ENCODE results near the gene DDA1.
A peak's percentile ranks its signal among the peaks of the same experiment; 100 is the strongest.
"Not testable (repeated sequence)": the region's sequence is repeated elsewhere in the genome, so short reads cannot be mapped to it uniquely, and the experiment has no call there.

Gene DDA1

GRCh38 chr19:17274892-17275291 lies 34.5 kb upstream of the DDA1 start:
- 91% methylated on average over 3 of the region's 3 CpGs for whole genome bisulfite sequencing
- not testable (repeated sequence) for H3K27ac ChIP-seq (ENCODE audit: low read depth, low read length); H3K9me3 ChIP-seq (ENCODE audit: insufficient read depth, low read depth, low read length); H3K9ac ChIP-seq (ENCODE audit: low read depth, low read length); H3K27me3 ChIP-seq (ENCODE audit: insufficient read depth, low read length); H3K4me3 ChIP-seq (ENCODE audit: low read length); H3K4me1 ChIP-seq (ENCODE audit: insufficient read depth, low read length)
- H3K36me3 ChIP-seq (ENCODE audit: insufficient read depth, low read length): peaks cover 79% of the 10 kb centered on the region

GRCh38 chr19:17275441-17276175 lies 33.8 kb upstream of the DDA1 start:
- WGBS: 97% methylated on average over 19 of the region's 19 CpGs
- Histone ChIP-seq H3K27ac (ENCODE audit: low read depth, low read length) (no peak overlapping the region), H3K9me3 (ENCODE audit: insufficient read depth, low read depth, low read length) (no peaks in the 10 kb centered on the region), H3K4me3 (ENCODE audit: low read length) (no peak overlapping the region), H3K27me3 (ENCODE audit: insufficient read depth, low read length) (no peaks in the 10 kb centered on the region), H3K36me3 (ENCODE audit: insufficient read depth, low read length) (peaks cover 74% of the 10 kb centered on the region), H3K9ac (ENCODE audit: low read depth, low read length) (no peak overlapping the region), H3K4me1 (ENCODE audit: insufficient read depth, low read length) (no peaks in the 10 kb centered on the region)

GRCh38 chr19:17279436-17279835 lies 29.9 kb upstream of the DDA1 start:
- Histone ChIP-seq H3K27me3 (ENCODE audit: insufficient read depth, low read length) (peaks cover 18% of the 10 kb centered on the region), H3K27ac (ENCODE audit: low read depth, low read length) (no peak overlapping the region), H3K36me3 (ENCODE audit: insufficient read depth, low read length) (peaks cover 49% of the 10 kb centered on the region), H3K4me3 (ENCODE audit: low read length) (no peak overlapping the region), H3K9me3 (ENCODE audit: insufficient read depth, low read depth, low read length) (no peaks in the 10 kb centered on the region), H3K4me1 (ENCODE audit: insufficient read depth, low read length) (no peaks in the 10 kb centered on the region), H3K9ac (ENCODE audit: low read depth, low read length) (no peak overlapping the region)
- WGBS: 87% methylated on average over 3 of the region's 3 CpGs

GRCh38 chr19:17281391-17282304 lies 27.7 kb upstream of the DDA1 start, which contains the start of gene ANKLE1:
Gene ANKLE1, plus strand, starts transcription at chr19:17281901. Its CDS starts 20 bp downstream, at chr19:17281921.
- no peak within 1 kb of the TSS for H3K27ac ChIP-seq (ENCODE audit: low read depth, low read length)
- H3K9ac ChIP-seq (ENCODE audit: low read depth, low read length): 0 out of 2 replicates have a peak within 1 kb of the TSS, but pooled peaks have one; percentile 35
- WGBS: 48% methylated on average over 75 of the region's 75 CpGs

GRCh38 chr19:17282488-17283125 lies 26.8 kb upstream of the DDA1 start:
- H3K4me3 ChIP-seq (ENCODE audit: low read length): peak overlapping the region; percentile 48
- WGBS: 14% methylated on average over 45 of the region's 45 CpGs
- no peaks in the 10 kb centered on the region for H3K4me1 ChIP-seq (ENCODE audit: insufficient read depth, low read length)
- H3K9ac ChIP-seq (ENCODE audit: low read depth, low read length): 0 out of 2 replicates have a peak overlapping the region, but pooled peaks have one; percentile 35
- H3K27me3 ChIP-seq (ENCODE audit: insufficient read depth, low read length): peaks cover 18% of the 10 kb centered on the region
- no peaks in the 10 kb centered on the region for H3K9me3 ChIP-seq (ENCODE audit: insufficient read depth, low read depth, low read length)
- peaks cover 23% of the 10 kb centered on the region for H3K36me3 ChIP-seq (ENCODE audit: insufficient read depth, low read length)
- H3K27ac ChIP-seq (ENCODE audit: low read depth, low read length): no peak overlapping the region

More at GRCh38 chr19:17281391-17282304, 27.7 kb upstream of the DDA1 start, which contains the start of gene ANKLE1:
- Histone ChIP-seq H3K4me1 (ENCODE audit: insufficient read depth, low read length) (no peaks in the 10 kb centered on the region), H3K36me3 (ENCODE audit: insufficient read depth, low read length) (peaks cover 32% of the 10 kb centered on the region), H3K27me3 (ENCODE audit: insufficient read depth, low read length) (peaks cover 18% of the 10 kb centered on the region), H3K4me3 (ENCODE audit: low read length) (peak within 1 kb of the TSS; percentile 48), H3K9me3 (ENCODE audit: insufficient read depth, low read depth, low read length) (no peaks in the 10 kb centered on the region)

GRCh38 chr19:17283504-17283996 lies 25.8 kb upstream of the DDA1 start:
- Histone ChIP-seq H3K4me3 (ENCODE audit: low read length) (no peak overlapping the region), H3K27ac (ENCODE audit: low read depth, low read length) (no peak overlapping the region), H3K4me1 (ENCODE audit: insufficient read depth, low read length) (no peaks in the 10 kb centered on the region), H3K36me3 (ENCODE audit: insufficient read depth, low read length) (peaks cover 18% of the 10 kb centered on the region), H3K27me3 (ENCODE audit: insufficient read depth, low read length) (peaks cover 18% of the 10 kb centered on the region), H3K9me3 (ENCODE audit: insufficient read depth, low read depth, low read length) (no peaks in the 10 kb centered on the region), H3K9ac (ENCODE audit: low read depth, low read length) (no peak overlapping the region)
- 91% methylated on average over 7 of the region's 7 CpGs for WGBS

- no peak overlapping the region for H3K4me3 ChIP-seq (ENCODE audit: low read length)
- H3K9me3 ChIP-seq (ENCODE audit: insufficient read depth, low read depth, low read length): no peaks in the 10 kb centered on the region
- WGBS: 92% methylated on average over 18 of the region's 18 CpGs
These were observed 23.8 kb upstream of the DDA1 start for GRCh38 chr19:17285415-17286135.

GRCh38 chr19:17286263-17286662 lies 23.1 kb upstream of the DDA1 start:
- H3K4me1 ChIP-seq (ENCODE audit: insufficient read depth, low read length): no peaks in the 10 kb centered on the region
- peaks cover 13% of the 10 kb centered on the region for H3K27me3 ChIP-seq (ENCODE audit: insufficient read depth, low read length)
- peaks cover 8% of the 10 kb centered on the region; the same call in 1 of the 2 replicates for H3K36me3 ChIP-seq (ENCODE audit: insufficient read depth, low read length)
- no peak overlapping the region for H3K9ac ChIP-seq (ENCODE audit: low read depth, low read length)
- 94% methylated on average over 11 of the region's 11 CpGs for WGBS
- H3K9me3 ChIP-seq (ENCODE audit: insufficient read depth, low read depth, low read length): no peaks in the 10 kb centered on the region
- H3K27ac ChIP-seq (ENCODE audit: low read depth, low read length): no peak overlapping the region
- H3K4me3 ChIP-seq (ENCODE audit: low read length): no peak overlapping the region

More at GRCh38 chr19:17285415-17286135, 23.8 kb upstream of the DDA1 start:
- H3K36me3 ChIP-seq (ENCODE audit: insufficient read depth, low read length): peaks cover 8% of the 10 kb centered on the region; the same call in 1 of the 2 replicates
- H3K9ac ChIP-seq (ENCODE audit: low read depth, low read length): no peak overlapping the region
- H3K27me3 ChIP-seq (ENCODE audit: insufficient read depth, low read length): peaks cover 18% of the 10 kb centered on the region
- H3K27ac ChIP-seq (ENCODE audit: low read depth, low read length): no peak overlapping the region
- no peaks in the 10 kb centered on the region for H3K4me1 ChIP-seq (ENCODE audit: insufficient read depth, low read length)

GRCh38 chr19:17286752-17287151 lies 22.6 kb upstream of the DDA1 start:
- H3K9ac ChIP-seq (ENCODE audit: low read depth, low read length): no peak overlapping the region
- H3K27ac ChIP-seq (ENCODE audit: low read depth, low read length): no peak overlapping the region
- no peaks in the 10 kb centered on the region for H3K9me3 ChIP-seq (ENCODE audit: insufficient read depth, low read depth, low read length)
- H3K4me3 ChIP-seq (ENCODE audit: low read length): no peak overlapping the region
- WGBS: 93% methylated on average over 9 of the region's 9 CpGs
- peaks cover 8% of the 10 kb centered on the region for H3K27me3 ChIP-seq (ENCODE audit: insufficient read depth, low read length)
- H3K36me3 ChIP-seq (ENCODE audit: insufficient read depth, low read length): peaks cover 8% of the 10 kb centered on the region; the same call in 1 of the 2 replicates
- no peaks in the 10 kb centered on the region for H3K4me1 ChIP-seq (ENCODE audit: insufficient read depth, low read length)

GRCh38 chr19:17289489-17289888 lies 19.9 kb upstream of the DDA1 start:
- Histone ChIP-seq H3K27ac (ENCODE audit: low read depth, low read length) (no peak overlapping the region), H3K9ac (ENCODE audit: low read depth, low read length) (no peak overlapping the region), H3K27me3 (ENCODE audit: insufficient read depth, low read length) (no peaks in the 10 kb centered on the region), H3K36me3 (ENCODE audit: insufficient read depth, low read length) (0 out of 2 replicates have a peak, but pooled peaks cover 6% of the 10 kb centered on the region), H3K9me3 (ENCODE audit: insufficient read depth, low read depth, low read length) (no peaks in the 10 kb centered on the region), H3K4me3 (ENCODE audit: low read length) (no peak overlapping the region), H3K4me1 (ENCODE audit: insufficient read depth, low read length) (peaks cover 5% of the 10 kb centered on the region; the same call in 1 of the 2 replicates)
- 13% methylated on average over 22 of the region's 22 CpGs for WGBS
